ENCODE data around the gene TBL1XR1.

Gene TBL1XR1

DNA sequence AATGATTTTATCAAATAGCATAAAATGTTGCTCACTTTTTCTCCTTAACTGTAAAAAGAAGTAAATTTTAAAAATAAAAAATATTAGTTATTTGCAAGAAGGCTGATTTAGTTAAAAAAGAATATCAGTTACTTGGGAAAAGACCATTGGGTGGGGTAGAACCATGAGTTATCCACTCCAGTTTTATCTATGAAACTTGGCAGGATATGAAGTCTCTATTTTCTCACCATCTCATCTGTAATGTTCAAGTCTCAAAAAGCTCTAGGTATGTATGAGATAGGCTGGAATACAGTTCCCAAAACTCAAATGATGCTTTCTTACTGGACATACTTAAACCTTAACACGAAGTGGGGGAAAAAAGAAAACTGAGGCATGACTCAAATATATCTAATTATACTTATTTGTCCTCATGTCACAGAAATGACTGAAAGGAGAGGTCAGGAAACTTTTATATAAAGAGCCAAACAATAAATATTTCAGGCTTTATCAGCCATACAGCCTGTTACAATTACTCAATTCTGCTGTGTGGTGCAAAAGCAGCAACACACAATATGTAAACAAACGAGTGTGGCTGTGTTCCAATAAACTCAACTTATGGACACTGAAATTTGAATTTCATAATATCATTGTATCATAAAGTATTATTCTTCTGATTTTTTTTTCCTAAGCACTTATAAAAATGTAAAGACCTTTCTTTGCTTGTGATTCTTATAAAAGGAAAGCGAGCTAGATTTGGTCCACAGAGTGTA, 131.8 kb downstream of the TBL1XR1 start:
- no peak for TF ChIP-seq GATA3 (IDR thresholded peaks at IDR 0.05; ENCODE audit: low read depth, low read length)
- no peak for TF ChIP-seq GATA2 (IDR thresholded peaks at IDR 0.05; ENCODE audit: low read depth, low read length)

GRCh38 chr3:177062052-177062732, 135.1 kb downstream of the TBL1XR1 start:
- TF ChIP-seq GATA3 (IDR thresholded peaks at IDR 0.05; ENCODE audit: low read depth, low read length) (no peak), GATA2 (IDR thresholded peaks at IDR 0.05; ENCODE audit: low read depth, low read length) (no peak)

DNA sequence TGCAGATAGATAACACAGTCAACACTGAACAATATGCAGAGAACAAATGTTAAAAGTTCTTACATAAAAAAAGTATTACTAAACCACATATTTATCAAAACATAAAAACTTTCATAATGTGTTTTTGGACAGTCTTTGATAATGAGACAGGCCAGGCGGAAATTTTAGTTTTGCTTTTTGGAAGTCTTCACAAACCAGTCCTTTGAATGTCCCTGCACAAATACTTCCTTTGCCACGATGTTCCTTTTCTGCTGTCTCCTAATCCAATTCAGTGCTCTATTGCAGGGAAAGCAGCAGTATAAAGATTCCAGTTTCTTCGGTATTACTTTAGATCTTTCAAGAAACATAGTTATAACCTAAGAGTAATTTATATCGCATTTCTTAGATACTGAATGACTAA, 135.9 kb downstream of the TBL1XR1 start:
- TF ChIP-seq GATA3 (IDR thresholded peaks at IDR 0.05; ENCODE audit: low read depth, low read length) (no peak), GATA2 (IDR thresholded peaks at IDR 0.05; ENCODE audit: low read depth, low read length) (no peak)

DNA sequence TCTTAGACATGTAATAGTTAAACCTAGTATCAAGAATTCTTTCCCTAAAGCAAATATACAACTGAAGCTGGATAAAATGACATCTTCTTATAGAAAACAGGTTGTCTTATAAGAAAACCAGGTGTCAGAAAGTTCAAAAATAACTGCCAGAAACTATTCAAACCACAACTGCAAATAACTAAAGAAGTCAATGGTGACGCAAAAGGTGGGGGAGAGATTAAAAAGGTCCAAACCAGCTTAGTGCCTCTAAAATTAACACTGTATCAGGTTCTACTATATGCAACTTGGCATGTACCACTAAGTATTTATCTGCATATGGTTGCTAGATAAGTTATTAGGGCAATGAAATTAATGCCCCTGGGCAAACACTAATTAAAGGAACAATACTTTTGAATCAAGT, 136.8 kb downstream of the TBL1XR1 start:
- no peak for TF ChIP-seq GATA2 (IDR thresholded peaks at IDR 0.05; ENCODE audit: low read depth, low read length)
- no peak for TF ChIP-seq GATA3 (IDR thresholded peaks at IDR 0.05; ENCODE audit: low read depth, low read length)

- TF ChIP-seq GATA3 (IDR thresholded peaks at IDR 0.05; ENCODE audit: low read depth, low read length), result no peak
- TF ChIP-seq GATA2 (IDR thresholded peaks at IDR 0.05; ENCODE audit: low read depth, low read length), result no peak
Measured at GRCh38 chr3:177058648-177059047, 138.6 kb downstream of the TBL1XR1 start.

- TF ChIP-seq GATA2 (IDR thresholded peaks at IDR 0.05; ENCODE audit: low read depth, low read length), result no peak
- no peak for TF ChIP-seq GATA3 (IDR thresholded peaks at IDR 0.05; ENCODE audit: low read depth, low read length)
Measured at GRCh38 chr3:177057768-177058167, 139.5 kb downstream of the TBL1XR1 start.

DNA sequence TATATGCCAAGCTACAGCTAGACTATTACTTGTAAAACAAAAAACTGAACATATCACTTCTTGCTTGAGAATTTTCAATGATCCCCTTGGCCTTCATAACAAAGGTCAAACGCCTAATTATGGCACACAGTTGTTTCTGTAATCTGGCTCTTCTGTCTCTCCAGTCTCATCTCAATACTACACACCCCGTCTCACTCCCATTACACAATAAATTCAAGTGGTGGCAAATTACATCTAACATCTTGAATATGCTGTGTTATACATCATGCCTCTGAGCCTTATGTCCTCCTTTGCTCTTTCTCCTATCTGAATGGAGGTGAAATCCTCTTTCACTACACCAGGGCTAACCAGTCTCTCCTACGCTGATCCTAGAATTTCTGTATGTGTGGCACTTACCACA, 140.4 kb downstream of the TBL1XR1 start:
- TF ChIP-seq GATA3 (IDR thresholded peaks at IDR 0.05; ENCODE audit: low read depth, low read length), result no peak
- no peak for TF ChIP-seq GATA2 (IDR thresholded peaks at IDR 0.05; ENCODE audit: low read depth, low read length)

GRCh38 chr3:177055605-177056571, 141.4 kb downstream of the TBL1XR1 start:
- no peak for TF ChIP-seq GATA2 (IDR thresholded peaks at IDR 0.05; ENCODE audit: low read depth, low read length)
- TF ChIP-seq GATA3 (IDR thresholded peaks at IDR 0.05; ENCODE audit: low read depth, low read length), result no peak

- TF ChIP-seq GATA3 (IDR thresholded peaks at IDR 0.05; ENCODE audit: low read depth, low read length) (no peak), GATA2 (IDR thresholded peaks at IDR 0.05; ENCODE audit: low read depth, low read length) (no peak)
Measured at GRCh38 chr3:177053107-177053506, 144.2 kb downstream of the TBL1XR1 start.

DNA sequence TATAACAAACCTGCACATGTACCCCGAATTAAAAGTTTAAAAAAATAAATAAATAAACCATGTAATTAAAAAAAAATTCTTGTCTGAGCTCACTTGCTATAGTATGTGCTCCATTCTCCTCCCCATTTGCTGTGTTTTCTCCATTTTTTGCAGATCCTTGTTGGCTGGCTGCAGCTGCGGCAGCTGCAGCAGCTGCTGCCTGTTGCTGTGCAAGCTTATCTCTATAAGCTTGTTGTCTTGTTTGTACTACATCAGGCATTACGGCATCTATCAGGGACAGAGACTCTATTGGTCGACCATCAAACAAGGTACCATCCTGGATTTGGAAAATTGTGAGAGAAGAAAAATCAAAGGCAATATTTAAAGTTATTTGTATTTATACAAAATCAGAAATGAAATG, 145.9 kb downstream of the TBL1XR1 start:
- TF ChIP-seq GATA2 (IDR thresholded peaks at IDR 0.05; ENCODE audit: low read depth, low read length) (peak; percentile 64), GATA3 (IDR thresholded peaks at IDR 0.05; ENCODE audit: low read depth, low read length) (no peak)

DNA sequence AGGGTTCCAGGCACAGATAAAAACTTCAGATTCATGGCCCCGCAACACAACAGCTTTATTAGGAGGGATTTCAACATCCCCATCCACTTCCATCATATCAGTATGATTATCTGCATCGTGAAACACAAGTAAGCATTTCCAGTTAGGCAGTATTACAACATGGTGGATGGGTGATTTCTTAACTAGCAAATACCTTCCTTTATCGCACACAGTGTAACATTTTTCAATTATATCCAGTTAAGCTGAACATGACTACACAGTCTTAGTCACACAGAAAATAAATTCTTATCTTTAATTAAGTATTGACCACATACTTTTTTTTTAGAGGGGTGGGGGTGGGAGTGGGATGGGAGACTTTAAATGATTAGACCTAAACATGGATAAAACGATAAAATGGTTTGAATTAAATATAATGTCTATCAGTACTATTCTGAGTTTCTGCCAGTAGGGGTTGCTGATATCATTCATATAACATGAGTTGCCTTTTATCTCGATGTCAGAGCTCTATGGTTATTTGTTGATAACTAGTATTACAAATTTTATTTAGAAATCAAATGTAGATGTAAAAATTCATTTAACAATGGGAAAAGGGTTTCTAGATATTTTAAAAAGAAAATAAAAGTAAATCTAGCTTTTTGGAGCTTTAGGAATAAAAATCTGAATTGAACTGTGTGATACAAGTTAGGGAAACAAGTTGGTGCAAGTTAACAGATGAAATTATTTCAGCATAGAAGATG, 146.6 kb downstream of the TBL1XR1 start:
- TF ChIP-seq GATA2 (IDR thresholded peaks at IDR 0.05; ENCODE audit: low read depth, low read length), result no peak
- no peak for TF ChIP-seq GATA3 (IDR thresholded peaks at IDR 0.05; ENCODE audit: low read depth, low read length)

- TF ChIP-seq GATA2 (IDR thresholded peaks at IDR 0.05; ENCODE audit: low read depth, low read length), result no peak
- TF ChIP-seq GATA3 (IDR thresholded peaks at IDR 0.05; ENCODE audit: low read depth, low read length), result no peak
Measured at GRCh38 chr3:177045767-177046166, 151.5 kb downstream of the TBL1XR1 start.

GRCh38 chr3:177045222-177045621, 152.1 kb downstream of the TBL1XR1 start:
- TF ChIP-seq GATA2 (IDR thresholded peaks at IDR 0.05; ENCODE audit: low read depth, low read length) (no peak), GATA3 (IDR thresholded peaks at IDR 0.05; ENCODE audit: low read depth, low read length) (no peak)

Data from SH-SY5Y (cell line).